ENCODE results near the gene PRMT1.
"Not testable (repeated sequence)": the region's sequence is repeated elsewhere in the genome, so short reads cannot be mapped to it uniquely, and the experiment has no call there.

The PRMT1 gene

DNA sequence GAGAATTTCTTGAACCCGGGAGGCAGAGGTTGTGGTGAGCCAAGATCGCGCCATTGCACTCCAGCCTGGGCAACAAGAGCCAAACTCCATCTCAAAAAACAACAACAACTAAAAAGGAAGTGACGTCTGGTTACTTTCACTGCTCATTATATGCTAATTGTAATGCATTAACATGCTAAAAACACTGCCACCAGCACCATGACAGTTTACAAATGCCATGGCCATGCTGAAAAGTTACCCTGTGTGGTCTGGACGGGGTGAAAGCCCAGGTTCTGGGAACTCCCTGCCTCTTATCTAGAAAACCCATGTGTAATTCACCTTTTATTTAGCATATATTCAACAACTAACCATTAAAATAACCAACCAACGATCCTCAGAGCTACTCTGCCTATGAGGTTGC lies 41.9 kb downstream of the PRMT1 start:
- H3K79me2 ChIP-seq (ENCODE audit: insufficient read depth, low read length): no peaks in the 10 kb centered on the region
- H4K20me1 ChIP-seq (ENCODE audit: insufficient read depth, low read length): no peaks in the 10 kb centered on the region
- H3K27me3 ChIP-seq (ENCODE audit: insufficient read depth, low read length): no peaks in the 10 kb centered on the region
- H3K36me3 ChIP-seq (ENCODE audit: insufficient read depth, low read length): peaks cover 6% of the 10 kb centered on the region; the same call in 1 of the 2 replicates
- H3K27ac ChIP-seq (ENCODE audit: low read depth, low read length, poor library complexity, severe bottlenecking): no peak overlapping the region
- H3K9ac ChIP-seq (ENCODE audit: low read length): no peak overlapping the region
- TF ChIP-seq, protein P1, sequence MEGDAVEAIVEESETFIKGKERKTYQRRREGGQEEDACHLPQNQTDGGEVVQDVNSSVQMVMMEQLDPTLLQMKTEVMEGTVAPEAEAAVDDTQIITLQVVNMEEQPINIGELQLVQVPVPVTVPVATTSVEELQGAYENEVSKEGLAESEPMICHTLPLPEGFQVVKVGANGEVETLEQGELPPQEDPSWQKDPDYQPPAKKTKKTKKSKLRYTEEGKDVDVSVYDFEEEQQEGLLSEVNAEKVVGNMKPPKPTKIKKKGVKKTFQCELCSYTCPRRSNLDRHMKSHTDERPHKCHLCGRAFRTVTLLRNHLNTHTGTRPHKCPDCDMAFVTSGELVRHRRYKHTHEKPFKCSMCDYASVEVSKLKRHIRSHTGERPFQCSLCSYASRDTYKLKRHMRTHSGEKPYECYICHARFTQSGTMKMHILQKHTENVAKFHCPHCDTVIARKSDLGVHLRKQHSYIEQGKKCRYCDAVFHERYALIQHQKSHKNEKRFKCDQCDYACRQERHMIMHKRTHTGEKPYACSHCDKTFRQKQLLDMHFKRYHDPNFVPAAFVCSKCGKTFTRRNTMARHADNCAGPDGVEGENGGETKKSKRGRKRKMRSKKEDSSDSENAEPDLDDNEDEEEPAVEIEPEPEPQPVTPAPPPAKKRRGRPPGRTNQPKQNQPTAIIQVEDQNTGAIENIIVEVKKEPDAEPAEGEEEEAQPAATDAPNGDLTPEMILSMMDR (IDR thresholded peaks at IDR 0.05; ENCODE audit: low read length): no peak
- TF ChIP-seq EZH2 (IDR thresholded peaks at IDR 0.05; ENCODE audit: borderline replicate concordance, low read length): no peak
- H3K9me3 ChIP-seq (ENCODE audit: low read length): peaks cover 4% of the 10 kb centered on the region; the same call in 1 of the 2 replicates
- no peaks in the 10 kb centered on the region for H3F3A ChIP-seq (ENCODE audit: insufficient read depth, low read length)
- no peaks in the 10 kb centered on the region for H3K4me1 ChIP-seq (ENCODE audit: insufficient read depth, low read length, severe bottlenecking)
- no peak overlapping the region for H3K4me3 ChIP-seq (ENCODE audit: low read depth, low read length, poor library complexity, severe bottlenecking)
- H3K4me2 ChIP-seq (ENCODE audit: low read length): no peak overlapping the region
- H3K9me2 ChIP-seq (ENCODE audit: low read depth, low read length): no peaks in the 10 kb centered on the region
- no peak overlapping the region for H2AFZ ChIP-seq (ENCODE audit: low read length)

DNA sequence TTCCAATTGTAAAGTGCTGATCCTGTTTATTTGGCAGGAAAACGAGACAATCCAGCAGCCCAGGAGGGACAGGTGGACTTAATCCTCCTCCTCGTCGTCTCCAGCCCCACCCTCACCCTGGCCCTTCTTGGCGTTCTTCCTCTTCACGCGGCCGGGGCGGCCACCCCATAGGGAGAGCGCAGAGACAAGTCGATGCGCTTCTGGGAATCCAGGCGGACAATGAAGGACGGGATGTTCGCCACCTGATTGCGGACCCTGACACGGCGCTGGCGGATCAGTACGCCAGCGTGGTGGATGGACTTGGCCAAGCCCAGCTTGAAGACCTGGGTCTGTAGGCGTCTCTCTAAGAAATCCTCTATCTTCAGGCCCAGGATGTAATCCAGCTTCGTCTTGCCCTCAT lies 42.3 kb downstream of the PRMT1 start:
- H3K79me2 ChIP-seq (ENCODE audit: insufficient read depth, low read length); H4K20me1 ChIP-seq (ENCODE audit: insufficient read depth, low read length); H3K4me2 ChIP-seq (ENCODE audit: low read length); H3K9me2 ChIP-seq (ENCODE audit: low read depth, low read length); H3F3A ChIP-seq (ENCODE audit: insufficient read depth, low read length); H3K27ac ChIP-seq (ENCODE audit: low read depth, low read length, poor library complexity, severe bottlenecking); H3K9ac ChIP-seq (ENCODE audit: low read length); H2AFZ ChIP-seq (ENCODE audit: low read length); H3K36me3 ChIP-seq (ENCODE audit: insufficient read depth, low read length); H3K4me1 ChIP-seq (ENCODE audit: insufficient read depth, low read length, severe bottlenecking); H3K4me3 ChIP-seq (ENCODE audit: low read depth, low read length, poor library complexity, severe bottlenecking); H3K9me3 ChIP-seq (ENCODE audit: low read length); H3K27me3 ChIP-seq (ENCODE audit: insufficient read depth, low read length): not testable (repeated sequence)

DNA sequence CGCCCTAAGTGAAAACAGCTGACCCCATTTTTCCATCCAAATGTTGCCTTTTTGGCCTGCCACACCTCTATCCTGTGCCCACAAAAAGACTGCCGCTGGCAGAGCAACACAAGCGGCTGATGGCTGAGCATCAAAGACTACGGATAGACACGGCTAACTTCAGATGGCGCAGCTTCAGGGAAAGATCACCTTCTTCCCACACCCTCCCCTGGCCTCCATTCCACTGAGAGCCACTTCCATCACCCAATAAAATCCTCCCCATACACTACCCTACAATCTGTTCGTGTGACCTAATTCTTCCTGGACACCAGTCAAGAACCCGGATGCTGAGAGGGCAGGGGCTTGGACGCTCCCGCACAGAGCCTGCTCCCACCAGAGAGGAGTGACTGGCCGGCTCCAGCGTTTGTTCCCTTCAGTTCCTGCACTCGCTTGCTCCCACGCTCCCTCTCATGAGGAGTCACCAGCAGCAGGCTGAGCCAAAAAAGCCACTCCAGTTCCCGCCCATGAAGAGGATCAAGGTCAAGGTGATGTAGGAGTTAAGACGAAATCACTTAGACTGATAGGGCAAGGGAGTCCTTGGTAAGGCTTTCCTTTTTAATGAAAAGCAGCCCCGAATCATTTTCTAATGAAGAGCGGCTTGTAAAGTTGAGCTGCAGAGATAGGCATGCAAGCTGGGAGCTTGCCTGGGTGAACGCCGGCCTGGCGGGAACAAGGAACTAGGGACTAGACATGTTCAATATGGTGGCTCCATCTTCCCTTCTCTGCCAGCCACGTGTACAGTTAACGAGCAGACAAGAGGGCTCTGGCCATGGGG lies 50.4 kb downstream of the PRMT1 start:
- Histone ChIP-seq H3K9ac (ENCODE audit: low read length) (no peak overlapping the region), H3K4me1 (ENCODE audit: insufficient read depth, low read length, severe bottlenecking) (no peaks in the 10 kb centered on the region), H4K20me1 (ENCODE audit: insufficient read depth, low read length) (no peaks in the 10 kb centered on the region), H3K27me3 (ENCODE audit: insufficient read depth, low read length) (peaks cover 3% of the 10 kb centered on the region; the same call in 1 of the 2 replicates), H3K36me3 (ENCODE audit: insufficient read depth, low read length) (0 out of 2 replicates have a peak, but pooled peaks cover under 1% of the 10 kb centered on the region), H3K4me3 (ENCODE audit: low read depth, low read length, poor library complexity, severe bottlenecking) (no peak overlapping the region), H2AFZ (ENCODE audit: low read length) (no peak overlapping the region), H3K27ac (ENCODE audit: low read depth, low read length, poor library complexity, severe bottlenecking) (no peak overlapping the region), H3K4me2 (ENCODE audit: low read length) (no peak overlapping the region), H3K9me2 (ENCODE audit: low read depth, low read length) (no peaks in the 10 kb centered on the region), H3F3A (ENCODE audit: insufficient read depth, low read length) (no peaks in the 10 kb centered on the region), H3K9me3 (ENCODE audit: low read length) (no peaks in the 10 kb centered on the region), H3K79me2 (ENCODE audit: insufficient read depth, low read length) (no peaks in the 10 kb centered on the region)
- TF ChIP-seq, protein P1 (IDR thresholded peaks at IDR 0.05; ENCODE audit: low read length): no peak

DNA sequence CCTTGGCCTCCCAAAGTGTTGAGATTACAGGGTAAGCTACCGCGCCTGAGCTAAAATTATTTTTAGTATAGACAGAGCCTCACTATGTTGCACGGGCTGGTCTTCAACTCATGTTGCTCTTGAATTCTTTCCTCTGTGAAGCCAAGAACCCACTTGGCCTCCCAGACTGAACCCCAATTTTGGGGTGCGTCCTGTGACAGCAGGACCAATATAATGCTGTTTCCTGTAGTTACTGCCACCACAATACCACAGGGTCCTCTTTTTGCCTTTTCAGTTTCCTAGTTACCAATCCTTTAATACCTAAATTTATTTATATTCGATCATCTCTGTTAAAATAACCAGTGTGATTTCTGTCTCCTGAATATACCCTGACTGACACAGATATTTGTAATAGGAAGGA lies 53.1 kb downstream of the PRMT1 start:
- H3K9me3 ChIP-seq (ENCODE audit: low read length): no peaks in the 10 kb centered on the region
- H2AFZ ChIP-seq (ENCODE audit: low read length): no peak overlapping the region
- no peaks in the 10 kb centered on the region for H3F3A ChIP-seq (ENCODE audit: insufficient read depth, low read length)
- no peak overlapping the region for H3K4me3 ChIP-seq (ENCODE audit: low read depth, low read length, poor library complexity, severe bottlenecking)
- no peaks in the 10 kb centered on the region for H3K79me2 ChIP-seq (ENCODE audit: insufficient read depth, low read length)
- H3K27me3 ChIP-seq (ENCODE audit: insufficient read depth, low read length): peaks cover 3% of the 10 kb centered on the region; the same call in 1 of the 2 replicates
- no peaks in the 10 kb centered on the region for H3K9me2 ChIP-seq (ENCODE audit: low read depth, low read length)
- no peaks in the 10 kb centered on the region for H3K4me1 ChIP-seq (ENCODE audit: insufficient read depth, low read length, severe bottlenecking)
- no peaks in the 10 kb centered on the region for H4K20me1 ChIP-seq (ENCODE audit: insufficient read depth, low read length)
- H3K4me2 ChIP-seq (ENCODE audit: low read length): no peak overlapping the region
- no peaks in the 10 kb centered on the region for H3K36me3 ChIP-seq (ENCODE audit: insufficient read depth, low read length)
- no peak overlapping the region for H3K9ac ChIP-seq (ENCODE audit: low read length)
- no peak overlapping the region for H3K27ac ChIP-seq (ENCODE audit: low read depth, low read length, poor library complexity, severe bottlenecking)
- TF ChIP-seq, protein P1 (IDR thresholded peaks at IDR 0.05; ENCODE audit: low read length): no peak
- TF ChIP-seq EZH2 (IDR thresholded peaks at IDR 0.05; ENCODE audit: borderline replicate concordance, low read length): no peak

Data from OCI-LY1 (cell line).